Mesenchymal stem cell (in vitro differentiated cells and primary cell): ENCODE measurements around the gene HECTD4.

Experiments used
- DNase-seq: peaks from one replicate; pipeline ENCODE4 v3.0.0-alpha.2; 2013
- H2AFZ ChIP-seq: one replicate; pipeline ENCODE4 v1.6.1; 2013; ENCODE audit warnings: low read depth, mild to moderate bottlenecking, control low read depth, inconsistent platforms, low read length, moderate library complexity
- H2AK5ac ChIP-seq: 2 replicates; pipeline ENCODE4 v1.6.1; 2013; ENCODE audit warnings: low read length, moderate library complexity, mild to moderate bottlenecking, inconsistent platforms; ENCODE audit not compliant: severe bottlenecking
- H2BK120ac ChIP-seq: one replicate; pipeline ENCODE4 v1.6.1; 2013; ENCODE audit warnings: low read depth, mild to moderate bottlenecking, inconsistent platforms, low read length, moderate library complexity
- H2BK12ac ChIP-seq, 2 experiments: one replicate each; pipeline ENCODE4 v1.6.1; 2013; ENCODE audit warnings: inconsistent platforms in 2 of 2, low read length in 2 of 2, mild to moderate bottlenecking in 2 of 2, moderate library complexity in 2 of 2, control low read depth in 1 of 2
- H2BK15ac ChIP-seq: one replicate; pipeline ENCODE4 v1.6.1; 2013; ENCODE audit warnings: mild to moderate bottlenecking, low read depth, inconsistent platforms; ENCODE audit not compliant: poor library complexity, severe bottlenecking
- H2BK5ac ChIP-seq: 2 replicates; pipeline ENCODE4 v1.6.1; 2013; ENCODE audit warnings: low read depth, mild to moderate bottlenecking, low read length, control low read depth, inconsistent platforms; ENCODE audit not compliant: poor library complexity, severe bottlenecking
- H3K14ac ChIP-seq, 2 experiments: one replicate each; pipeline ENCODE4 v1.6.1; 2013; ENCODE audit warnings: inconsistent platforms in 2 of 2, low read length in 2 of 2, control low read depth in 1 of 2, mild to moderate bottlenecking in 1 of 2, moderate library complexity in 1 of 2
- H3K18ac ChIP-seq, 2 experiments: one replicate each; pipeline ENCODE4 v1.6.1; 2013; ENCODE audit warnings: inconsistent platforms in 2 of 2, low read length in 2 of 2, control low read depth in 1 of 2, low read depth in 1 of 2, mild to moderate bottlenecking in 1 of 2
- H3K23ac ChIP-seq, 2 experiments: one replicate each; pipeline ENCODE4 v1.6.1; 2013; ENCODE audit warnings: inconsistent platforms in 2 of 2, low read length in 2 of 2, mild to moderate bottlenecking in 2 of 2, moderate library complexity in 2 of 2, control low read depth in 1 of 2
- H3K27ac ChIP-seq: 2 replicates; pipeline ENCODE4 v1.5.1; 2013; ENCODE audit warnings: mild to moderate bottlenecking, moderate library complexity, low read length, control low read depth, inconsistent platforms; ENCODE audit not compliant: poor library complexity, severe bottlenecking
- H3K27me3 ChIP-seq, 2 experiments: 2 replicates each; pipeline versions ENCODE4 v1.6.1 to v1.7.0; 2013; ENCODE audit warnings: low read length in 2 of 2, mild to moderate bottlenecking in 2 of 2, moderate library complexity in 2 of 2, control low read depth in 1 of 2, inconsistent platforms in 1 of 2; ENCODE audit not compliant: control insufficient read depth in 1 of 2, insufficient read depth in 1 of 2
- H3K36me3 ChIP-seq, 2 experiments: 2 replicates each; pipeline versions ENCODE4 v1.6.1 to v1.7.0; 2013; ENCODE audit warnings: low read length in 2 of 2, control low read depth in 1 of 2, inconsistent platforms in 1 of 2, low read depth in 1 of 2, mild to moderate bottlenecking in 1 of 2; ENCODE audit not compliant: insufficient read depth in 2 of 2, control insufficient read depth in 1 of 2
- H3K4ac ChIP-seq, 2 experiments: one replicate each; pipeline ENCODE4 v1.6.1; 2013; ENCODE audit warnings: inconsistent platforms in 2 of 2, low read length in 2 of 2, mild to moderate bottlenecking in 2 of 2, moderate library complexity in 2 of 2, control low read depth in 1 of 2, low read depth in 1 of 2
- H3K4me1 ChIP-seq: 2 replicates; pipeline ENCODE4 v1.6.1; 2013; ENCODE audit warnings: low read depth, low read length, control low read depth; ENCODE audit not compliant: control insufficient read depth, insufficient read depth
- H3K4me2 ChIP-seq: 2 replicates; pipeline ENCODE4 v1.6.1; 2013; ENCODE audit warnings: low read length, mild to moderate bottlenecking, inconsistent platforms; ENCODE audit not compliant: poor library complexity, severe bottlenecking
- H3K4me3 ChIP-seq, 2 experiments: 2 replicates each; pipeline versions ENCODE4 v1.5.1 to v1.7.0; 2013; ENCODE audit warnings: low read length in 2 of 2, mild to moderate bottlenecking in 2 of 2, control low read depth in 1 of 2, low read depth in 1 of 2; ENCODE audit not compliant: insufficient read depth in 1 of 2
- H3K79me1 ChIP-seq: replicated peaks from 2 replicates; pipeline ENCODE4 v1.6.1; 2013; ENCODE audit warnings: mild to moderate bottlenecking, control low read depth, low read length, inconsistent platforms; ENCODE audit not compliant: poor library complexity, severe bottlenecking
- H3K9ac ChIP-seq: 2 replicates; pipeline ENCODE4 v1.7.0; 2013; ENCODE audit warnings: mild to moderate bottlenecking, low read length, moderate library complexity
- H3K9me3 ChIP-seq: 2 replicates; pipeline ENCODE4 v1.7.0; 2013; ENCODE audit warnings: mild to moderate bottlenecking, low read length; ENCODE audit not compliant: control insufficient read depth
- H4K8ac ChIP-seq: one replicate; pipeline ENCODE4 v1.6.1; 2013; ENCODE audit warnings: inconsistent platforms, mild to moderate bottlenecking, low read length, moderate library complexity
- H4K91ac ChIP-seq: one replicate; pipeline ENCODE4 v1.6.1; 2013; ENCODE audit warnings: mild to moderate bottlenecking, low read length, inconsistent platforms
- WGBS: methylation state at CpG from one replicate; pipeline ENCODE4 v1.1.7; 2013; ENCODE audit warnings: mixed read lengths; 5-methylcytosine and 5-hydroxymethylcytosine counted together

HECTD4 gene

GRCh38 chr12:112170971-112171596 is 211.1 kb downstream of the HECTD4 start:
- WGBS = 98% methylated on average over 16 of the region's 17 CpGs
- no peak overlapping the region for H3K4ac ChIP-seq
- H3K14ac ChIP-seq = no peak overlapping the region
- H3K18ac ChIP-seq = no peak overlapping the region
- no peak overlapping the region for H2BK5ac ChIP-seq
- H2BK12ac ChIP-seq = no peak overlapping the region
- no peak overlapping the region for H3K9ac ChIP-seq
- no peak for DNase-seq
- H3K79me1 ChIP-seq = no peaks in the 10 kb centered on the region
- no peaks in the 10 kb centered on the region for H3K9me3 ChIP-seq
- no peak overlapping the region for H2AK5ac ChIP-seq
- H4K8ac ChIP-seq = no peak overlapping the region
- no peak overlapping the region for H2BK15ac ChIP-seq
- H3K27ac ChIP-seq = no peak overlapping the region
- H3K4me3 ChIP-seq = no peak overlapping the region
- no peak overlapping the region for H2BK120ac ChIP-seq
- no peaks in the 10 kb centered on the region for H3K27me3 ChIP-seq
- no peak overlapping the region for H4K91ac ChIP-seq
- H2AFZ ChIP-seq = no peak overlapping the region
- no peaks in the 10 kb centered on the region for H3K4me1 ChIP-seq
- H3K23ac ChIP-seq = no peak overlapping the region
- H3K4me2 ChIP-seq = no peak overlapping the region
- H3K36me3 ChIP-seq = peaks cover 39 to 86% of the 10 kb centered on the region in 2 experiments

GRCh38 chr12:112170376-112170775 is 211.9 kb downstream of the HECTD4 start:
- Histone ChIP-seq H4K91ac (no peak overlapping the region), H3K9me3 (no peaks in the 10 kb centered on the region), H3K4me1 (no peaks in the 10 kb centered on the region), H4K8ac (no peak overlapping the region), H3K79me1 (no peaks in the 10 kb centered on the region), H2BK15ac (no peak overlapping the region), H2AK5ac (no peak overlapping the region), H2BK120ac (no peak overlapping the region), H3K36me3 (peaks cover 32 to 84% of the 10 kb centered on the region in 2 experiments), H3K27me3 (no peaks in the 10 kb centered on the region), H3K27ac (no peak overlapping the region), H2AFZ (no peak overlapping the region), H3K18ac (no peak overlapping the region), H3K4me2 (no peak overlapping the region), H3K14ac (no peak overlapping the region), H3K23ac (no peak overlapping the region), H3K4me3 (no peak overlapping the region), H3K9ac (no peak overlapping the region), H2BK5ac (no peak overlapping the region), H2BK12ac (no peak overlapping the region), H3K4ac (no peak overlapping the region)
- 84% methylated on average over 6 of the region's 8 CpGs for WGBS
- no peak for DNase-seq

GRCh38 chr12:112169966-112170365 is 212.3 kb downstream of the HECTD4 start:
- 94% methylated on average over 7 of the region's 7 CpGs for WGBS
- Histone ChIP-seq H3K18ac (no peak overlapping the region), H4K8ac (no peak overlapping the region), H2BK5ac (no peak overlapping the region), H3K4ac (no peak overlapping the region), H3K4me1 (no peaks in the 10 kb centered on the region), H2BK12ac (no peak overlapping the region), H3K27ac (no peak overlapping the region), H3K36me3 (peaks cover 28 to 80% of the 10 kb centered on the region in 2 experiments), H2AFZ (no peak overlapping the region), H2BK15ac (no peak overlapping the region), H4K91ac (no peak overlapping the region), H3K14ac (no peak overlapping the region), H3K9me3 (no peaks in the 10 kb centered on the region), H3K79me1 (no peaks in the 10 kb centered on the region), H2BK120ac (no peak overlapping the region), H3K4me3 (no peak overlapping the region), H3K27me3 (no peaks in the 10 kb centered on the region), H3K4me2 (no peak overlapping the region), H3K23ac (no peak overlapping the region), H3K9ac (no peak overlapping the region), H2AK5ac (no peak overlapping the region)
- no peak for DNase-seq

GRCh38 chr12:112169161-112169872 is 212.9 kb downstream of the HECTD4 start:
- Histone ChIP-seq H2AFZ (no peak overlapping the region), H3K4me3 (no peak overlapping the region), H2BK12ac (no peak overlapping the region), H3K27me3 (no peaks in the 10 kb centered on the region), H2BK120ac (no peak overlapping the region), H3K4me2 (no peak overlapping the region), H3K23ac (no peak overlapping the region), H3K9me3 (no peaks in the 10 kb centered on the region), H3K79me1 (no peaks in the 10 kb centered on the region), H3K18ac (no peak overlapping the region), H2BK5ac (no peak overlapping the region), H2BK15ac (no peak overlapping the region), H3K9ac (no peak overlapping the region), H2AK5ac (no peak overlapping the region), H3K36me3 (peaks cover 24 to 74% of the 10 kb centered on the region in 2 experiments), H3K14ac (no peak overlapping the region), H4K91ac (no peak overlapping the region), H3K27ac (no peak overlapping the region), H3K4me1 (no peaks in the 10 kb centered on the region), H3K4ac (no peak overlapping the region), H4K8ac (peak overlapping the region; percentile 4)
- DNase-seq = no peak
- WGBS = 95% methylated on average over 19 of the region's 19 CpGs
